Osteocyte (in vitro differentiated cells): Measurements from ENCODE around the gene TMEM271. TPM values are rescaled to one million over a fixed set of nuclear protein-coding genes. Genes with fewer than 3 reads are reported as not detected.

Experiments used
- DNase-seq: peaks from one replicate; pipeline ENCODE4 v3.0.0; 2021; ENCODE audit warnings: mixed read lengths; ENCODE audit not compliant: unreplicated experiment; ENCODE audit errors: extremely low spot score
- H3K27ac Mint-ChIP-seq: one replicate; pipeline ENCODE4 v1.8.0; 2021; ENCODE audit warnings: mild to moderate bottlenecking, mixed read lengths; ENCODE audit not compliant: unreplicated experiment
- H3K27me3 Mint-ChIP-seq: one replicate; pipeline ENCODE4 v1.8.0; 2021; ENCODE audit warnings: mixed read lengths; ENCODE audit not compliant: unreplicated experiment
- H3K36me3 Mint-ChIP-seq: one replicate; pipeline ENCODE4 v1.8.0; 2021; ENCODE audit warnings: mixed read lengths; ENCODE audit not compliant: unreplicated experiment
- H3K4me1 Mint-ChIP-seq: one replicate; pipeline ENCODE4 v1.8.0; 2021; ENCODE audit warnings: mixed read lengths; ENCODE audit not compliant: unreplicated experiment
- H3K4me3 Mint-ChIP-seq: one replicate; pipeline ENCODE4 v1.8.0; 2021; ENCODE audit warnings: mild to moderate bottlenecking, moderate library complexity, mixed read lengths; ENCODE audit not compliant: unreplicated experiment
- H3K9me3 Mint-ChIP-seq: one replicate; pipeline ENCODE4 v1.8.0; 2021; ENCODE audit warnings: mixed read lengths; ENCODE audit not compliant: unreplicated experiment
- CTCF ChIP-seq: fragments of 200-600 bp; sonication (generic); IDR thresholded peaks from 2 replicates; pipeline ENCODE4 v1.5.0; 2021; ENCODE audit warnings: antibody characterized with exemption, mild to moderate bottlenecking, moderate library complexity
- total RNA-seq: library from RNA; stranded (reverse); gene quantifications from 2 replicates; pipeline ENCODE4 v1.2.1, GENCODE V29; 2021

TMEM271 gene
- total RNA-seq, 1 donor from 2014 or later = not detected

DNA sequence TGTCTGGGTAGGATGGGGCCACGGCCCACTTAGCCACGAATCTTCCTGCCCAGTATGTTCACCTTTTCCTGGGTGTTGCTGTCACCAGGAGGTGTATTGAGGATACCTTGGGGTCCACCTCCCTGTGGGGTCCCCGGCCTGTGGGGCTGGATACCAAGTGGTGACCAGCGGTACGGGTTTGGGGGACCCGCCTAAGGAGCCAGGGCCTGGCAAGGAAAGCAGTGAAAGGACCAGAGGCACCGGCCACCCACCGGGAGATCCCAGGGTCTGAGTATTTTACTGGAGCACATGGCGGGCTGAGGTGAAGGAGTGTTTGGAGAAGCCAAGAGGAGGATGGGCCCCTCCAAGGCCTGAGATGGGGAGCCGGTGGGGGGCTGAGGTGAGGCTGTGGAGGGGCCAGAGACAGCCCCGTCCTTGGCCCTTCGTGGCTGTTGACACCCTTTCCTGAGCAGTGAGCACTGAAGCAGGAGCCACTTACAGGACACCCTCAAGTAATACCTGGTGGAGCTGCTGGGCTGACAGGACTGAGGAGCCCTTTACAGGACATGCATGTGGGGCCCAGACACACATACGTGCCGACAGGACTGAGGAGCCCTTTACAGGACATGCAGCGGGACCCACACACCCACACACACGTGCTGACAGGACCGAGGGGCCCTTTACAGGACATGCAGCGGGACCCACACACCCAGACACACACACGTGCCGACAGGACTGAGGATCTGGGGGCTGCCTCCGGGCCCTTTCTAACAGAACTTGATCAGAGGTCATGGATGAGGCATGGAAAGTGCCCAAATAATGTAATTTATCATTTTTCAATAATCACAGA is 38.4 kb downstream of the TMEM271 start:
- no peaks in the 10 kb centered on the region for H3K9me3 Mint-ChIP-seq
- TF ChIP-seq CTCF = no peak
- no peak overlapping the region for H3K27ac Mint-ChIP-seq
- peak; percentile 83 for DNase-seq
- H3K4me1 Mint-ChIP-seq = no peaks in the 10 kb centered on the region
- peaks cover 40% of the 10 kb centered on the region for H3K36me3 Mint-ChIP-seq
- H3K4me3 Mint-ChIP-seq = no peak overlapping the region
- no peaks in the 10 kb centered on the region for H3K27me3 Mint-ChIP-seq

DNA sequence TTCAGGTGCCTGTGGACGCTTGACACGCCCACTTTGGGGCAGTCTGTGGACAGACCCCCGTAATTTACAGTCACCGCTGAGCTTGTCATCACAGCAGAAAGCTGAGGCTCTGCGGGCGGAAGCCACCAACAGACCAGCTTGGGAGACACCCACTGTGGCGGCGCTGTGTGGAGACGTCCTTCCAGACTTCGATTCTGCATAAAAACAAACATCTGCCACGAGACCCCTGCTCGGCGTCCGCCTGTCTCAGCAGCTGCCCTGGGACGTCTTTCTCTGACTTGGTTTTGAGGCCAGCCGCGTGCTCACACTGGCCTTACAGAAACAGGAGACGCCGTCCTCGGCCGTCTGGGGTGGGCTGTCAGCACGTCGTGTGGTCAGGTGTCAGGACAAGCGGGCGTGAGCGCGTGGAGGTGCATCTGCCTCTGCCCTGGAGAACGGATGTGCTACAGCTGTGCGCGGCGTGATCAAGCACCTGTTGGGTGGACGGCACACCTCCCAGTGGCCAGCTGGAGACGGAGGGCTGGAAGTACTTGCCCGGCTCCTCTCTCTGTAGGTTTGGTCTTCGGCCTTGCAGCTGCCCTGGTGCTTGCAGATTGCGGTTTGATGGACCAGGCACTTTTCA is 39.6 kb downstream of the TMEM271 start:
- H3K9me3 Mint-ChIP-seq = no peaks in the 10 kb centered on the region
- H3K4me3 Mint-ChIP-seq = no peak overlapping the region
- no peak overlapping the region for H3K27ac Mint-ChIP-seq
- no peaks in the 10 kb centered on the region for H3K4me1 Mint-ChIP-seq
- peaks cover 50% of the 10 kb centered on the region for H3K36me3 Mint-ChIP-seq
- peak; percentile 76 for DNase-seq
- no peak for TF ChIP-seq CTCF
- H3K27me3 Mint-ChIP-seq = no peaks in the 10 kb centered on the region

DNA sequence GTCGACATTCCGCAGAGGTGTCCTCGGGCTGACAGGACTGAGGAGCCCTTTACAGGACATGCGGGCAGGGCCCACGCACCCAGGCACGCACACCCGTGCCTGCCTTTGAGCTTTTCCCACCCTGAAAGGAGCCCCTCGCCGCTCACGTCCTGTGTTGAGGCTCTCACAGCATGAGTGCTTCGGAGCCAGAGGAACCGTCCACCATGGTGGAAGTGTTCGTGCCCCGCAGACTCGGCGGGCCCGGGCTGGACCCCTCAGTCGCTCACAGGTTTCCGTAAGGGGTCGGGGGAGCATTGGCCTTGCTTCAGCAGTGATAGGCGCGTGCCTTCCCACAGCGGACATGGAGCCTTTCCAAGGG is 40.2 kb downstream of the TMEM271 start:
- Mint-ChIP-seq H3K4me1 (no peaks in the 10 kb centered on the region), H3K27me3 (no peaks in the 10 kb centered on the region), H3K36me3 (peaks cover 49% of the 10 kb centered on the region), H3K27ac (no peak overlapping the region), H3K9me3 (no peaks in the 10 kb centered on the region), H3K4me3 (no peak overlapping the region)
- DNase-seq = no peak
- no peak for TF ChIP-seq CTCF

DNA sequence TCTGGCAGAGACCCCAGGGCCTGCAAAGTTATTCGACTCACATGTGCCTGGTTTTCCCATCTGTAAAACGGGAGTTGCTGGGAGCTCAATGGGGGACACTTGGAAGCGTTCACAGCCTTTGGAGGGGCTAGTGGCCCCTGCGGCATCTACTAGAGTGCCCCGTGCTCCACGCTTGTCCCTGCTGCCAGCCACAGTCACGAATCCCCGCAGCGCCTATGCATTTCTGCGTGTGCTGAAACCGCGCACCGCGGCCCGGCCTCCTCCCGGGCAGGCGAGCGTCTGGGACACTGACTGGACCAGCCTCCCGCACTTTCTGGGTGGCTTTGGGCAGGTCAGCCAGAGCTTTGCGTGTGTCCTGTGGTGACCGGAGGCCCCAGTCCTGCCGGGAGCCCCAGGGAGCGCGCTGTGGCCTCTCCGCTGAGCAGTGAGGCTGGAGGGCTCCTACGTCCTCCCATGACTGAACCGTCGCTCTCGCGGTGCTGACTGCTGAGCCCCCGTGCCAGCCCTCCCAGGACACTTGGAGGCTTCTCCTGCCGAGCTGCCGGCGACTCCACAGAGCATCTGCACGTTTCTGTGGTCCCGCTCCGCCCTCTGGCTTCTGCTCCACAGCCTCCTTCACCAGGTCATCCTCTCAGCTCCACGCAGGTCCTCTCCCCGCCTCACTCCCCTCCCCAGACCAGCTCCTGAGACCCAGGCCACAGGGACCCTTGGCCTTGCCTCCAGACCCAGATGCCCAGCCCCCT is 40.7 kb downstream of the TMEM271 start:
- Mint-ChIP-seq H3K27ac (no peak overlapping the region), H3K36me3 (peaks cover 51% of the 10 kb centered on the region), H3K4me1 (no peaks in the 10 kb centered on the region), H3K9me3 (no peaks in the 10 kb centered on the region), H3K4me3 (no peak overlapping the region), H3K27me3 (no peaks in the 10 kb centered on the region)
- no peak for TF ChIP-seq CTCF
- peak; percentile 81 for DNase-seq
